CD1c-positive myeloid dendritic cell (primary cell): ENCODE results near the gene PTPRG.
"Not testable (repeated sequence)": the region's sequence is repeated elsewhere in the genome, so short reads cannot be mapped to it uniquely, and the experiment has no call there.

Source experiments
- DNase-seq: peaks from one replicate; pipeline ENCODE4 v3.0.0-alpha.2; 2016; ENCODE audit errors: extremely low spot score

The PTPRG gene

GRCh38 chr3:62007036-62007435 lies 445.7 kb downstream of the PTPRG start:
- DNase-seq: no peak

GRCh38 chr3:62010989-62011388 lies 449.6 kb downstream of the PTPRG start:
- DNase-seq: no peak

- DNase-seq: no peak
Measured at GRCh38 chr3:62011666-62012065, 450.3 kb downstream of the PTPRG start.

GRCh38 chr3:62013951-62014350 lies 452.6 kb downstream of the PTPRG start:
- DNase-seq: no peak

- no peak for DNase-seq
Measured at GRCh38 chr3:62015111-62015510, 453.7 kb downstream of the PTPRG start.

- DNase-seq: no peak
Measured at GRCh38 chr3:62019906-62020305, 458.5 kb downstream of the PTPRG start.

GRCh38 chr3:62020706-62021105 lies 459.3 kb downstream of the PTPRG start:
- no peak for DNase-seq

GRCh38 chr3:62022312-62022711 lies 460.9 kb downstream of the PTPRG start:
- no peak for DNase-seq

GRCh38 chr3:62024882-62025281 lies 463.5 kb downstream of the PTPRG start:
- no peak for DNase-seq

- DNase-seq: no peak
Measured at GRCh38 chr3:62025913-62026312, 464.5 kb downstream of the PTPRG start.

GRCh38 chr3:62027241-62027640 lies 465.9 kb downstream of the PTPRG start:
- DNase-seq: no peak

- no peak for DNase-seq
Measured at GRCh38 chr3:62027796-62028195, 466.4 kb downstream of the PTPRG start.

- DNase-seq: no peak
Measured at GRCh38 chr3:62028236-62028635, 466.9 kb downstream of the PTPRG start.

- DNase-seq: no peak
Measured at GRCh38 chr3:62032738-62033137, 471.4 kb downstream of the PTPRG start.

- DNase-seq: no peak
Measured at GRCh38 chr3:62035402-62036057, 474.2 kb downstream of the PTPRG start.

- no peak for DNase-seq
Measured at GRCh38 chr3:62036726-62037125, 475.4 kb downstream of the PTPRG start.

GRCh38 chr3:62038798-62039197 lies 477.4 kb downstream of the PTPRG start:
- not testable (repeated sequence) for DNase-seq

GRCh38 chr3:62039586-62039985 lies 478.2 kb downstream of the PTPRG start:
- DNase-seq: no peak

- DNase-seq: no peak
Measured at GRCh38 chr3:62041681-62042080, 480.3 kb downstream of the PTPRG start.

- DNase-seq: no peak
Measured at GRCh38 chr3:62044874-62045411, 483.6 kb downstream of the PTPRG start.

GRCh38 chr3:62046326-62046725 lies 485.0 kb downstream of the PTPRG start:
- DNase-seq: no peak

GRCh38 chr3:62048577-62048976 lies 487.2 kb downstream of the PTPRG start:
- DNase-seq: no peak

- no peak for DNase-seq
Measured at GRCh38 chr3:62049033-62049432, 487.7 kb downstream of the PTPRG start.

- no peak for DNase-seq
Measured at GRCh38 chr3:62051506-62051905, 490.1 kb downstream of the PTPRG start.
